ENCODE measurements around the gene IMMP1L. TPM values are rescaled to one million over a fixed set of nuclear protein-coding genes. Genes with fewer than 3 reads are reported as not detected.

Gene IMMP1L
- total RNA-seq, 1 donor from 2014 or later: 12.4 TPM

- no peak for TF ChIP-seq CTCF (IDR thresholded peaks at IDR 0.05)
- Histone ChIP-seq H3K27ac (no peak overlapping the region), H3K9me3 (no peaks in the 10 kb centered on the region), H3K27me3 (no peaks in the 10 kb centered on the region), H3K36me3 (no peaks in the 10 kb centered on the region), H3K4me1 (no peaks in the 10 kb centered on the region), H3K4me3 (no peak overlapping the region)
- no peak for ATAC-seq
- intact Hi-C loops (cut with DNase I): no loop called here
- no peak for DNase-seq
Measured at GRCh38 chr11:31383116-31383515, 126.3 kb downstream of the IMMP1L start.

Other genes with a start within 250 kb of the IMMP1L start
- 0.93 TPM for gene DCDC1, start 139.9 kb downstream of the IMMP1L start, total RNA-seq
- 14.1 TPM for gene DNAJC24, start 139.8 kb downstream of the IMMP1L start, total RNA-seq
- gene ELP4, start 145 bp upstream of the IMMP1L start, total RNA-seq: 16.6 TPM

Measured in upper lobe of right lung (tissue), 1 donor.